ENCODE measurements around the gene ENTR1.

Gene ENTR1, protein sequence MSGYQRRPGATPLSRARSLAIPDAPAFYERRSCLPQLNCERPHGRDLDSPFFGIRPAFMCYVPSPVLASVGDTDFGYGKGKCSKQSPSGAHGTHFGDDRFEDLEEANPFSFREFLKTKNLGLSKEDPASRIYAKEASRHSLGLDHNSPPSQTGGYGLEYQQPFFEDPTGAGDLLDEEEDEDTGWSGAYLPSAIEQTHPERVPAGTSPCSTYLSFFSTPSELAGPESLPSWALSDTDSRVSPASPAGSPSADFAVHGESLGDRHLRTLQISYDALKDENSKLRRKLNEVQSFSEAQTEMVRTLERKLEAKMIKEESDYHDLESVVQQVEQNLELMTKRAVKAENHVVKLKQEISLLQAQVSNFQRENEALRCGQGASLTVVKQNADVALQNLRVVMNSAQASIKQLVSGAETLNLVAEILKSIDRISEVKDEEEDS

GRCh38 chr9:136410500-136411287 is at the start of gene ENTR1, which contains the start of gene PMPCA:
Gene ENTR1 (minus strand): TSS chr9:136410614. CDS start chr9:136410397, 217 bp downstream.
Gene PMPCA (plus strand): TSS chr9:136410658. CDS start chr9:136410669, 11 bp downstream.
- TF ChIP-seq ZNF274 (IDR thresholded peaks at IDR 0.05; ENCODE audit: low read depth, low read length) (no peak), YY1 (IDR thresholded peaks at IDR 0.05; ENCODE audit: insufficient read depth, insufficient read length) (peak; percentile 91)
- Histone ChIP-seq H3K9me3 (ENCODE audit: insufficient read depth, low read length) (no peaks in the 10 kb centered on the region), H3K4me1 (ENCODE audit: insufficient read depth, insufficient read length) (peaks cover 15% of the 10 kb centered on the region), H3K36me3 (ENCODE audit: insufficient read depth, insufficient read length, low read length) (peaks cover 79% of the 10 kb centered on the region), H3K4me3 (ENCODE audit: insufficient read length, low read depth) (peak within 1 kb of the TSS; percentile 99), H3K9ac (ENCODE audit: insufficient read length, low read depth) (peak within 1 kb of the TSS; percentile 99), H3K27me3 (ENCODE audit: insufficient read depth, insufficient read length) (no peaks in the 10 kb centered on the region)
- DNase-seq (ENCODE audit: low read depth, low spot score), result peak; percentile 85

GRCh38 chr9:136459425-136459824 is 49.0 kb upstream of the ENTR1 start:
- no peak for DNase-seq (ENCODE audit: low read depth, low spot score)
- Histone ChIP-seq H3K36me3 (ENCODE audit: insufficient read depth, insufficient read length, low read length) (peaks cover 94% of the 10 kb centered on the region), H3K4me3 (ENCODE audit: insufficient read length, low read depth) (no peak overlapping the region)

DNA sequence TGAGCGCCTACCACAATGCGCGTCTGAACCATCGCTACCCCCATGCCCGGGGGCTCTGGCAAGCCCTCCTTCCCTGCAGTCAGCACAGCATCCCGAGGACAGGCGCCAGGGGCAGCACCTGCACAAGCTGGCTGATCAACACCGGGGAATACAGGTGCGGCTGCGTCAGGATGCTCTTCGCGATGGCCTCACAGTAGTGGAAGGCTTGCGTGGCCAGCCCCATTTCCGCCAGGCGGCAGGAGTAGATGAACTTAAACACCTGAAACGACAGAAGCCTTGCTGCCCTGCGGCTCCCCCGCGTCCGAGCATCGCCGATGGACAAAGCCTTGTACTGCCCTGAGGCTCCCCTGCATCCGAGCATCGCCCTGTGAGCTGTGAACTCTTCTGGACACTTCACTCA is 46.9 kb upstream of the ENTR1 start:
- no peaks in the 10 kb centered on the region for H3K27me3 ChIP-seq (ENCODE audit: insufficient read depth, insufficient read length)
- no peak overlapping the region for H3K4me3 ChIP-seq (ENCODE audit: insufficient read length, low read depth)
- no peak overlapping the region for H3K9ac ChIP-seq (ENCODE audit: insufficient read length, low read depth)
- no peaks in the 10 kb centered on the region for H3K9me3 ChIP-seq (ENCODE audit: insufficient read depth, low read length)
- H3K36me3 ChIP-seq (ENCODE audit: insufficient read depth, insufficient read length, low read length), result peaks cover 90% of the 10 kb centered on the region
- TF ChIP-seq YY1 (IDR thresholded peaks at IDR 0.05; ENCODE audit: insufficient read depth, insufficient read length), result no peak
- no peak for TF ChIP-seq ZNF274 (IDR thresholded peaks at IDR 0.05; ENCODE audit: low read depth, low read length)
- TF ChIP-seq SUZ12 (IDR thresholded peaks at IDR 0.05; ENCODE audit: extremely low read depth, insufficient read depth, insufficient read length), result no peak
- no peak for DNase-seq (ENCODE audit: low read depth, low spot score)
- H3K4me1 ChIP-seq (ENCODE audit: insufficient read depth, insufficient read length), result peaks cover 2% of the 10 kb centered on the region

More at GRCh38 chr9:136459425-136459824, 49.0 kb upstream of the ENTR1 start:
- H3K9me3 ChIP-seq (ENCODE audit: insufficient read depth, low read length), result no peaks in the 10 kb centered on the region
- H3K9ac ChIP-seq (ENCODE audit: insufficient read length, low read depth), result no peak overlapping the region
- TF ChIP-seq SUZ12 (IDR thresholded peaks at IDR 0.05; ENCODE audit: extremely low read depth, insufficient read depth, insufficient read length), result no peak
- no peak for TF ChIP-seq YY1 (IDR thresholded peaks at IDR 0.05; ENCODE audit: insufficient read depth, insufficient read length)
- no peak for TF ChIP-seq ZNF274 (IDR thresholded peaks at IDR 0.05; ENCODE audit: low read depth, low read length)
- H3K27me3 ChIP-seq (ENCODE audit: insufficient read depth, insufficient read length), result no peaks in the 10 kb centered on the region
- peaks cover 2% of the 10 kb centered on the region for H3K4me1 ChIP-seq (ENCODE audit: insufficient read depth, insufficient read length)

DNA sequence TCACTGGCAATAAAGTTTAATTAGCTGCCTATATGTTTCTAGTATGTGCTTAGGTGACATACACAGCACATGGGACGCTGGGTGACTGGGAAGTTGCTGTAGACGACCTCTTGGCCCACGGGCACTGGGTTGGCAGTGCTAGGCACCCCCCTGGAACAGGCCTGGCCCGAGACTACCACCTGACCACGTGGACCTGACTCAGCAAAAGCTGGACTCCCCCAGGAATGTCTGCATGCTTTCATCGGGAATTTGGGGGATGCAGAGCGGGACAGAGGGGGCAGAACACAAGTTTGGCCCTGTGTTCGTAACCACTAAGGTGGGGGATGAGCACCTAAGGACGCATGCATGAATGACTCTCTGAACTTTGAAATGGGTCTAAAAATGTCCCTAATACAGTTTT is 45.8 kb upstream of the ENTR1 start:
- peaks cover 87% of the 10 kb centered on the region for H3K36me3 ChIP-seq (ENCODE audit: insufficient read depth, insufficient read length, low read length)
- no peaks in the 10 kb centered on the region for H3K27me3 ChIP-seq (ENCODE audit: insufficient read depth, insufficient read length)
- H3K9me3 ChIP-seq (ENCODE audit: insufficient read depth, low read length), result no peaks in the 10 kb centered on the region
- no peak for TF ChIP-seq ZNF274 (IDR thresholded peaks at IDR 0.05; ENCODE audit: low read depth, low read length)
- no peak for TF ChIP-seq SUZ12 (IDR thresholded peaks at IDR 0.05; ENCODE audit: extremely low read depth, insufficient read depth, insufficient read length)
- no peak for TF ChIP-seq YY1 (IDR thresholded peaks at IDR 0.05; ENCODE audit: insufficient read depth, insufficient read length)
- DNase-seq (ENCODE audit: low read depth, low spot score), result no peak
- peaks cover 4% of the 10 kb centered on the region for H3K4me1 ChIP-seq (ENCODE audit: insufficient read depth, insufficient read length)
- no peak overlapping the region for H3K9ac ChIP-seq (ENCODE audit: insufficient read length, low read depth)
- H3K4me3 ChIP-seq (ENCODE audit: insufficient read length, low read depth), result no peak overlapping the region

- TF ChIP-seq ZNF274 (IDR thresholded peaks at IDR 0.05; ENCODE audit: low read depth, low read length) (no peak), SUZ12 (IDR thresholded peaks at IDR 0.05; ENCODE audit: extremely low read depth, insufficient read depth, insufficient read length) (no peak), YY1 (IDR thresholded peaks at IDR 0.05; ENCODE audit: insufficient read depth, insufficient read length) (no peak)
- no peak for DNase-seq (ENCODE audit: low read depth, low spot score)
- Histone ChIP-seq H3K9me3 (ENCODE audit: insufficient read depth, low read length) (no peaks in the 10 kb centered on the region), H3K4me3 (ENCODE audit: insufficient read length, low read depth) (no peak overlapping the region), H3K9ac (ENCODE audit: insufficient read length, low read depth) (peak overlapping the region; percentile 21), H3K4me1 (ENCODE audit: insufficient read depth, insufficient read length) (peaks cover 4% of the 10 kb centered on the region), H3K27me3 (ENCODE audit: insufficient read depth, insufficient read length) (no peaks in the 10 kb centered on the region), H3K36me3 (ENCODE audit: insufficient read depth, insufficient read length, low read length) (peaks cover 88% of the 10 kb centered on the region)
Measured at GRCh38 chr9:136455043-136456002, 44.9 kb upstream of the ENTR1 start.

GRCh38 chr9:136454026-136454796 is 43.8 kb upstream of the ENTR1 start:
- Histone ChIP-seq H3K4me3 (ENCODE audit: insufficient read length, low read depth) (no peak overlapping the region), H3K36me3 (ENCODE audit: insufficient read depth, insufficient read length, low read length) (peaks cover 89% of the 10 kb centered on the region), H3K9me3 (ENCODE audit: insufficient read depth, low read length) (no peaks in the 10 kb centered on the region), H3K27me3 (ENCODE audit: insufficient read depth, insufficient read length) (no peaks in the 10 kb centered on the region), H3K4me1 (ENCODE audit: insufficient read depth, insufficient read length) (peaks cover 4% of the 10 kb centered on the region), H3K9ac (ENCODE audit: insufficient read length, low read depth) (no peak overlapping the region)
- DNase-seq (ENCODE audit: low read depth, low spot score), result no peak
- TF ChIP-seq YY1 (IDR thresholded peaks at IDR 0.05; ENCODE audit: insufficient read depth, insufficient read length) (no peak), ZNF274 (IDR thresholded peaks at IDR 0.05; ENCODE audit: low read depth, low read length) (no peak), SUZ12 (IDR thresholded peaks at IDR 0.05; ENCODE audit: extremely low read depth, insufficient read depth, insufficient read length) (no peak)

All from NT2/D1 (cell line).